IMR-90 (cell line): ENCODE results near the gene SAXO1. TPM values are rescaled to one million over a fixed set of nuclear protein-coding genes. Genes with fewer than 3 reads are reported as not detected.

Experiments used
- ATAC-seq: fragments of 200-7000 bp; cut with Tn5 transposase; 2 replicates; pipeline ENCODE4 v1.9.1; 2020; ENCODE audit warnings: low read depth, mild to moderate bottlenecking, moderate library complexity
- BruUV-seq: library from RNA; stranded (reverse); fragments of 400-500 nt; replicated peaks from 2 replicates; lab custom pipeline; 2021; lab: Mats Ljungman, UMichigan
- CTCF ChIA-PET: fragments of 300-600 bp; formaldehyde crosslinking; extraction: SDS; loops from one replicate; lab custom pipeline; 2021; ENCODE audit warnings: antibody characterized with exemption; lab: Yijun Ruan, JAX
- POLR2A ChIA-PET: fragments of 300-600 bp; sonication (Branson Sonifier 250); formaldehyde crosslinking; loops from one replicate; lab custom pipeline; 2022; ENCODE audit warnings: antibody characterized with exemption; ENCODE audit not compliant: unreplicated experiment; lab: Charles Lee
- DNase-seq: peaks from one replicate; pipeline ENCODE4 v3.0.0; 2013
- H2AFZ ChIP-seq: replicated peaks from 2 replicates; pipeline ENCODE3; 2013; ENCODE audit warnings: low read length, mild to moderate bottlenecking; ENCODE audit not compliant: poor library complexity
- H2AK5ac ChIP-seq: 2 replicates; pipeline ENCODE4 v1.6.1; 2013; ENCODE audit warnings: low read depth, low read length, inconsistent platforms
- H2AK9ac ChIP-seq: replicated peaks from 2 replicates; pipeline ENCODE3; 2013; ENCODE audit warnings: mild to moderate bottlenecking, low read depth, low read length, moderate library complexity; ENCODE audit not compliant: poor library complexity
- H2BK120ac ChIP-seq: 2 replicates; pipeline ENCODE4 v1.6.1; 2013; ENCODE audit warnings: low read depth, low read length, inconsistent platforms
- H2BK15ac ChIP-seq: 3 replicates; pipeline ENCODE4 v1.6.1; 2013; ENCODE audit warnings: low read depth, low read length, inconsistent platforms
- H2BK20ac ChIP-seq: 2 replicates; pipeline ENCODE4 v1.6.1; 2013; ENCODE audit warnings: low read depth, mild to moderate bottlenecking, inconsistent platforms, low read length, moderate library complexity
- H2BK5ac ChIP-seq: 2 replicates; pipeline ENCODE4 v1.6.1; 2013; ENCODE audit warnings: mild to moderate bottlenecking, low read depth, low read length, inconsistent platforms; ENCODE audit not compliant: poor library complexity, severe bottlenecking
- H3K14ac ChIP-seq: replicated peaks from 2 replicates; pipeline ENCODE4 v1.6.1; 2013; ENCODE audit warnings: low read depth, low read length, inconsistent platforms
- H3K18ac ChIP-seq: 2 replicates; pipeline ENCODE4 v1.6.1; 2013; ENCODE audit warnings: low read depth, low read length, control low read depth
- H3K23ac ChIP-seq: 2 replicates; pipeline ENCODE4 v1.6.1; 2013; ENCODE audit warnings: low read depth, low read length, inconsistent platforms
- H3K27ac ChIP-seq: 2 replicates; pipeline ENCODE4 v1.5.1; 2013; ENCODE audit warnings: mild to moderate bottlenecking, control low read depth, low read length; ENCODE audit not compliant: insufficient read depth
- H3K27me3 ChIP-seq: 2 replicates; pipeline ENCODE4 v1.6.1; 2013; ENCODE audit warnings: low read length; ENCODE audit not compliant: control insufficient read depth, insufficient read depth
- H3K36me3 ChIP-seq: 2 replicates; pipeline ENCODE4 v1.6.1; 2013; ENCODE audit warnings: low read length, mixed read lengths; ENCODE audit not compliant: control insufficient read depth, insufficient read depth
- H3K4ac ChIP-seq: 2 replicates; pipeline ENCODE4 v1.6.1; 2013; ENCODE audit warnings: low read depth, low read length, inconsistent platforms
- H3K4me1 ChIP-seq: 2 replicates; pipeline ENCODE4 v1.6.1; 2013; ENCODE audit warnings: low read length, mixed read lengths; ENCODE audit not compliant: control insufficient read depth, insufficient read depth
- H3K4me2 ChIP-seq: 2 replicates; pipeline ENCODE4 v1.6.1; 2013; ENCODE audit warnings: low read depth, mild to moderate bottlenecking, control low read depth, low read length, moderate library complexity
- H3K4me3 ChIP-seq: 2 replicates; pipeline ENCODE4 v1.5.1; 2013; ENCODE audit warnings: low read depth, mild to moderate bottlenecking, control low read depth, low read length, moderate library complexity; ENCODE audit not compliant: insufficient read depth
- H3K56ac ChIP-seq: 2 replicates; pipeline ENCODE4 v1.6.1; 2013; ENCODE audit warnings: low read length, inconsistent platforms; ENCODE audit not compliant: insufficient read depth; ENCODE audit errors: extremely low read depth
- H3K79me1 ChIP-seq, 2 experiments: 2 replicates each; pipeline ENCODE4 v1.6.1; 2013; ENCODE audit warnings: low read length in 2 of 2, inconsistent platforms in 1 of 2, low read depth in 1 of 2
- H3K9ac ChIP-seq: 2 replicates; pipeline ENCODE4 v1.6.1; 2013; ENCODE audit warnings: low read depth, low read length, control low read depth
- H3K9me1 ChIP-seq: 2 replicates; pipeline ENCODE4 v1.6.1; 2013; ENCODE audit warnings: low read length, inconsistent platforms; ENCODE audit not compliant: insufficient read depth
- H3K9me3 ChIP-seq: 2 replicates; pipeline ENCODE4 v1.6.1; 2013; ENCODE audit warnings: low read length; ENCODE audit not compliant: control insufficient read depth, insufficient read depth
- H4K20me1 ChIP-seq: 2 replicates; pipeline ENCODE4 v1.6.1; 2013; ENCODE audit warnings: low read length, inconsistent platforms; ENCODE audit not compliant: insufficient read depth
- H4K5ac ChIP-seq: 2 replicates; pipeline ENCODE4 v1.6.1; 2013; ENCODE audit warnings: mild to moderate bottlenecking, low read depth, low read length, control low read depth
- H4K8ac ChIP-seq, 2 experiments: 2 replicates each; pipeline ENCODE4 v1.6.1; 2013; ENCODE audit warnings: low read depth in 2 of 2, low read length in 2 of 2, control low read depth in 1 of 2, inconsistent platforms in 1 of 2
- H4K91ac ChIP-seq: 2 replicates; pipeline ENCODE4 v1.6.1; 2013; ENCODE audit warnings: low read depth, low read length, inconsistent platforms; ENCODE audit not compliant: insufficient read depth
- RCOR1 ChIP-seq: IDR thresholded peaks from 2 replicates; pipeline ENCODE4 v1.6.1; 2012; ENCODE audit warnings: mild to moderate bottlenecking, low read length, improper control_type of control experiment; ENCODE audit not compliant: insufficient replicate concordance
- WGBS, 2 experiments: methylation state at CpG; one replicate each; pipeline versions ENCODE4 v1.1.5 to v1.1.7; 2013; ENCODE audit warnings: missing lambda C conversion rate in 2 of 2; ENCODE audit not compliant: insufficient read length in 1 of 2; ENCODE audit errors: extremely low coverage in 2 of 2; 5-methylcytosine and 5-hydroxymethylcytosine counted together
- dilution Hi-C: fragments of 300-500 bp; cut with HindIII; formaldehyde crosslinking; loops from one replicate; pipeline ENCODE4 v1.14.3; 2018; ENCODE audit warnings: low sequenced_read_pairs; ENCODE audit not compliant: unreplicated experiment
- in situ Hi-C: fragments of 300-500 bp; cut with MboI; formaldehyde crosslinking; loops from 3 replicates; pipeline ENCODE4 v1.14.3; 2019; ENCODE audit warnings: low sequenced_read_pairs, inconsistent platforms, mixed read lengths
- intact Hi-C: fragments of 100-400 bp; cut with micrococcal nuclease; formaldehyde crosslinking; loops from 2 replicates; pipeline ENCODE4 v1.10.0; 2022
- polyA plus RNA-seq, 3 experiments: library from polyadenylated mRNA; depleted of rRNA; stranded (reverse); fragments of >200 nt; gene quantifications; 2 replicates each; pipeline ENCODE4 v1.2.3, GENCODE V29; 2012; ENCODE audit warnings: low replicate concordance in 1 of 3
- total RNA-seq: library from RNA; depleted of rRNA; stranded (reverse); fragments of >200 nt; gene quantifications from 2 replicates; pipeline ENCODE4 v1.2.3, GENCODE V29; 2012

Gene SAXO1
- total and polyA plus RNA-seq, 2 of the 4 experiments (the other 2 are of a cell fraction), result not detected

GRCh38 chr9:18941060-18941740, 91.8 kb downstream of the SAXO1 start:
- Histone ChIP-seq H2AK9ac (no peak overlapping the region), H3K14ac (no peak overlapping the region), H3K9me1 (no peaks in the 10 kb centered on the region), H2AK5ac (no peak overlapping the region), H2BK20ac (no peak overlapping the region), H2BK15ac (no peak overlapping the region), H3K56ac (no peak overlapping the region), H3K9me3 (peaks cover 2% of the 10 kb centered on the region; the same call in 1 of the 2 replicates), H2BK5ac (no peak overlapping the region), H3K27ac (no peak overlapping the region), H3K23ac (no peak overlapping the region), H3K4me3 (no peak overlapping the region), H3K4ac (no peak overlapping the region), H2BK120ac (no peak overlapping the region), H2AFZ (no peak overlapping the region), H3K4me1 (no peaks in the 10 kb centered on the region), H4K91ac (no peak overlapping the region), H3K9ac (no peak overlapping the region), H3K36me3 (no peaks in the 10 kb centered on the region), H3K79me1 (no peaks in the 10 kb centered on the region), H4K20me1 (no peaks in the 10 kb centered on the region), H4K5ac (no peak overlapping the region), H3K27me3 (peaks cover 28% of the 10 kb centered on the region), H3K4me2 (no peak overlapping the region), H3K18ac (no peak overlapping the region), H4K8ac (no peak overlapping the region)
- POLR2A ChIA-PET, result no interaction called here
- in situ Hi-C loops (no loop called here), intact Hi-C loops (no loop called here), dilution Hi-C loops (no loop called here)
- no peak for ATAC-seq
- CTCF ChIA-PET, result no interaction called here
- no TSS peak for BruUV-seq
- no peak for TF ChIP-seq RCOR1
- WGBS, 2 experiments, result 80% methylated on average over 1 of the region's 8 CpGs; no CpG with 5 or more reads in 1 of the 2 experiments
- no peak for DNase-seq
